DMS153 (cell line): ENCODE results near the gene COG2.

Source experiments
- DNase-seq: peaks from one replicate; lab custom pipeline; 2025; lab: John Stamatoyannopoulos, UW

COG2 gene

DNA sequence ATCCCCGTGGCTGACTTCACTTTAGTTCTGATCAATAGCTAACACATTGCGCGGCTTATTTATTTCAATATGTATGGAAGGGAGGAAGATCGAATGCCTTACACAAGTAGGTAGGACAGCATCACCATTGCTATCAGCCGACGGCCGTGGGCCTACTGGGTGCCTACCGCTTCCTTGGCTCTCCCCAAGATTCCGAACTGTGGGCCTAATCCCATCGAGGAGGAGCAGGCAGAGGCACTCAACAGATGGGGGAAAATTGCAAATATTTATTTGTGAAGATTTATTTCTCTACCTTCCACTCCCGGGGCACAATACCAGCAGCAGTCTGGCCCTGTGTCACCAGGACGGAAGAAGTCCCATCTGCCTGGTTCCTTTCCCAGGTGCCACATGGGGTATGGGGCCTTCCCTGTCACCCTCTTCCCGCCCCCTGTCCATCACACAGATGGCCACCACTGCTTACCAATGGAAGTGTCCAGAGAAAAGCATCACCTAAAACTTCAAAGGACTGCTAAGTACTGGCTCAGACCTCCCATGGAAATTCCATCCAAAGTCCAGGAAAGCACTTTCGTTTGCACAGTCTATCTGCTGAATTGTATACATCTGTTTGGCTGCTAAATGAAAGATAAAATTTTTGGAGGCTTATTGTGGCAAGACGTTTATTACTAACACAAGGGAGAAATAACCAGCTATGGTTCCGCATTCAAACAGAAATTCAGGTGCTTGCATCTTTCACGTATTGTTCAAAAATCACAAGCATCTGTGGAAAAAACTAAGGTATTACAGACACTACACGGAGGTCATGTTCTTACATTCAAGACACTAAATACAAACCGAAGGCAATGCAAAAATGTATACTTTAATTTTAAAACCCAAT, 59.9 kb downstream of the COG2 start:
- DNase-seq = no peak

GRCh38 chr1:230702934-230703678, 60.8 kb downstream of the COG2 start:
- no peak for DNase-seq

- no peak for DNase-seq
Measured at GRCh38 chr1:230703679-230704385, 61.6 kb downstream of the COG2 start.

- no peak for DNase-seq
Measured at GRCh38 chr1:230704830-230705229, 62.5 kb downstream of the COG2 start.

GRCh38 chr1:230705289-230706019, 63.2 kb downstream of the COG2 start:
- no peak for DNase-seq

DNA sequence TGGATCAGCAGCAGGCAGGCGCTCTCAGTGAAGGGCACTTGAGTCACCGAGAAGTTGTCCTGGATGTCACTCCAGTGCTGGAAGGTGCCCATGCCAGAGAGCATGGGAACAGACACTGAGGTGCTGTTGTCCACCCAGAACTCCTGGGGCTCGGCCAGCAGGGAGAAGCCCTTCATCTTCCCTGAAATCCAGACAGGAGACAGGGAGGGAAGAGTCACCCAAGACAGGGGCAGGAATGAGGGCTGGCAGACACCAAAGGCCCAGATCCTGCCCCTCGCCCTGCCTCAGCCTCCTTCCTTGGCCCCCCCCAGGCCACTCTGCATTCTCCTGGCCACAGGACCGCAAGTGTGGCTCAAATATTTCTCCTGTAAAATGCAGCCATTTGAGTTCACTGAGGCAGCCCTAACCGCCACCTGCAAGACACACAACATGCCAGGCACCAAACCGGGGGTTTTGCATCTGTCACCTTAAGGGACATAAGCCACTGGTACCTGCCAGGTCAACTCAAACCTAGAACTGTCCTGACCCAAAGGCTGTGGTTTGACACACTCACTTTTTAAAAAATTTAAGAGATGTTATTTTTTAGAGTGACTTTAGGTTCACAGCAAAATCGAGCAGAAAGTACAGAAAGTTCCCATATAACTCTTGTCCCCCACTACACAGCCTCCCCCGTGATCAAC, 63.9 kb downstream of the COG2 start:
- DNase-seq = no peak

DNA sequence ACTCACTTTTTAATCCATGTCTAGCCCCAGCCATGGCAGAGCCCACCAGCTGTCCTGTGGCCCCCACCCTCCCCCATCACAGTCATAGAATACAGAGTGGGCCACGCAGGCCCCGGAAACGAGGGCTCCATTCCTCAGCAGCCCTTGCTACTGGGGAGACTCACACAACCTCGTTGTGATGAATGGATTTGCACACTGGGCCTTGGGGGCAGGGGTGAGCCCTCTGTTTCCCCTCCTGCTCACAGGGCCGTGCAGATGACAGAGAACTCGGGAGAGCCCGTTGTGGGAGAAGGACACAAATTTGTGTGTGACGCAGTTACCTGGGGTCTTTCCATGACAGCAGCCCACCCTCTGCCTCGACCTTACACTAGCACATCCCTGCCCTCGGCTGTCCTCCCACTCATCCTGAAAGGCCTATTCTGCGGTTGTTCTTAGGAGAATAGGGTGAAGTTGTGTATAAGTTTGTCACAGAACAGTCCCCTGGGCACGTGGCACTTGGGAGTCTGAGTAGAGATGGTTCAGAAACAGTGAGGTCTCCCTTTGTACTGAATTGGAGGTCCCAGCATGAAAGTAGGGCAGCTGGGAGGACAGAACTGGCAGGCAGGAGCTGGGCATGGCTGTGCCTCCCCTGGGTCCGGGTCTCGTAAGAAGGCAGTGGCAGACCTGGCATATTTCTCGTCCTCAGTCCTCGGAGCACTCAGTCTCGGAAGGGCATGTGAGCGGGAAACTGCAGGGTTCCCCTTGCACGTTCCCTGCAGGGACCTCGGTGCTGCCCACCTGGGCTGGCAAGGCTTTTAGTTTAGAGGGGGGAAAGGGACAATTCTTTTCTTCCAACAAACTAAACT, 64.8 kb downstream of the COG2 start:
- no peak for DNase-seq

GRCh38 chr1:230707732-230708630, 65.7 kb downstream of the COG2 start:
- no peak for DNase-seq

GRCh38 chr1:230708631-230709580, 66.6 kb downstream of the COG2 start:
- no peak for DNase-seq

DNA sequence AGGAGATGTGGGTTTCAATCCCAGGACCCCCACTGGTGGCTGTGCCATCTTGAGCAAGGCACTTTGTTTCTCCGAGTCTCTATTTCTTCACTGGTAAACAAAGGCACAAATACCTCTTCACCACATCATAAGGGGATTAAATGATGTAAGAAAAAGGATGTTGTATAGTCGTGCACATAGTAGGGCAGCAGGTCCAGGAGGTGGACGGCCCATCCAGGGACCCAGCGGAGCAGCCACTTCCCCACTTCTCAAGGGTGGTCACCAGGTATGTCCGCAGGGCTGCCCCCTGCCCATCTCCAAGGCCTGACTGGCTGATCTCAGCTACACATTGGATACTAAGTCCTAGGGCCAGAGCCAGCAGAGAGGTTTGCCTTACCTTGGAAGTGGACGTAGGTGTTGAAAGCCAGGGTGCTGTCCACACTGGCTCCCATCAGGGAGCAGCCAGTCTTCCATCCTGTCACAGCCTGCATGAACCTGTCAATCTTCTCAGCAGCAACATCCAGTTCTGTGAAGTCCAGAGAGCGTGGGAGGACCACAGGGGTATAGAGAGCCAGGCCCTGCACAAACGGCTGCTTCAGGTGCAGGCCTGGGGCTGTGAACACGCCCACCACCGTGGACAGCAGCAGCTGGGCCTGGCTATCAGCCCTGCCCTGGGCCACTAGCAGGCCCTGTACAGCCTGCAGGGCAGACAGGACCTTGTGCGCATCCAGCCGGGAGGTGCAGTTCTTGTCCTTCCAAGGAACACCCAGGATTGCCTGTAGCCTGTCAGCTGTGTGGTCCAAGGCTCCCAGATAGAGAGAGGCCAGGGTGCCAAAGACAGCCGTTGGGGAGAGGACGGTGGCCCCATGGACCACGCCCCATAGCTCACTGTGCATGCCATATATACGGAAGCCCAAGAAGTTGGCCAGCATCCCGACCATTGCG, 67.6 kb downstream of the COG2 start:
- no peak for DNase-seq

DNA sequence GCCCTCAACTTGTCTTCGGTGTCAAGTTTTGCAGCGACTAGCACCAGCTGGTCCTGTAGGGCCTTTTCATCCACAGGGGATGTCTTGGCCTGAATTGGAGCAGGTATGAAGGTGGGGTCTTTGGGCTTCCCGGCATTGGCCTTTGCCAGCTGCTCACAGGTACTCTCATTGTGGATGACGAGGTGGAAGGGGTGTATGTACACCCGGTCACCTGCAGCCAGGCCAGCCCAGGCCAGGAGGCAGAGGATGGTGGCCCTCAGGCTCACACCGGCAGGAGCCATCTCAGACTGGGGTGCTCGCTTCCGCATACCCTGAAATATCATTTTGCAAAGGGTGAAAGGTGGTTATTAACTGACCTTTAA, 68.2 kb downstream of the COG2 start:
- no peak for DNase-seq

DNA sequence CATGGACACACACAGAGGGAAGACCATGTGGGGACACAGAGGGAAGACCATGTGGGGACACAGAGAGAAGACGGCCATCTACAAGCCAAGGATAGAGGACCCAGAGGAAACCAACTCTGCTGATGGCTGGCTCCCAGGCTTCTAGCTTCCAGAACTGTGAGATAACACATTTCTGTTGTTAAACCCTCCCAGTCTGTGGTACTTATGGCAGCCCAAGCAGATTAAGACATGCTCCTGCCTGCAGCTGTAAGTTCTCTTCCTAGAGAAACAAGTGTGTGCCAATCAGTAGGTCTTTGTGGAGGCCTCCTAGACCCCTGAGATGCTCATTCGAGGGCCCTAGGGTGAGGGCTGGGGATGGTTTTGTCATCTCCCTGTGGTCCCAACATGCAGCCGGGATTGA, 69.0 kb downstream of the COG2 start:
- DNase-seq = no peak

GRCh38 chr1:230712470-230712942, 70.2 kb downstream of the COG2 start:
- DNase-seq = no peak

- no peak for DNase-seq
Measured at GRCh38 chr1:230713138-230713537, 70.9 kb downstream of the COG2 start.

DNA sequence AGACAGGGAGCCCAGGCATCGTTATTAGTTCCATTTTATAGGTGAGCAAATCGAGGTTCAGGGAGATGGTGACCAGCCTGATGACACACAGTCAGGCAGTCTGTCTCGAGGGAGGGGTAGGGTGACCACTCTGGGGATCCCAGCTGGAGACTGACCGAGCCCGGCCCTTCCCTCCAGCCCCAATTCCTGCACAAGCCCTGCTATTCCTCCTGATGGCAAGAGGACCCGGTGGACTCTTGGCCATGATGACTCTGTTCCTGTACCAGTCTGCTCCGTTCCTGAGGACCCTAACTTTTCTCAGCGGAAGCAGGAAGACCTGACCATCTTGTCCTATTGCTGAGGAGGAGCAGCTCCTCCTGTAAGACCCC, 71.2 kb downstream of the COG2 start:
- DNase-seq = no peak

DNA sequence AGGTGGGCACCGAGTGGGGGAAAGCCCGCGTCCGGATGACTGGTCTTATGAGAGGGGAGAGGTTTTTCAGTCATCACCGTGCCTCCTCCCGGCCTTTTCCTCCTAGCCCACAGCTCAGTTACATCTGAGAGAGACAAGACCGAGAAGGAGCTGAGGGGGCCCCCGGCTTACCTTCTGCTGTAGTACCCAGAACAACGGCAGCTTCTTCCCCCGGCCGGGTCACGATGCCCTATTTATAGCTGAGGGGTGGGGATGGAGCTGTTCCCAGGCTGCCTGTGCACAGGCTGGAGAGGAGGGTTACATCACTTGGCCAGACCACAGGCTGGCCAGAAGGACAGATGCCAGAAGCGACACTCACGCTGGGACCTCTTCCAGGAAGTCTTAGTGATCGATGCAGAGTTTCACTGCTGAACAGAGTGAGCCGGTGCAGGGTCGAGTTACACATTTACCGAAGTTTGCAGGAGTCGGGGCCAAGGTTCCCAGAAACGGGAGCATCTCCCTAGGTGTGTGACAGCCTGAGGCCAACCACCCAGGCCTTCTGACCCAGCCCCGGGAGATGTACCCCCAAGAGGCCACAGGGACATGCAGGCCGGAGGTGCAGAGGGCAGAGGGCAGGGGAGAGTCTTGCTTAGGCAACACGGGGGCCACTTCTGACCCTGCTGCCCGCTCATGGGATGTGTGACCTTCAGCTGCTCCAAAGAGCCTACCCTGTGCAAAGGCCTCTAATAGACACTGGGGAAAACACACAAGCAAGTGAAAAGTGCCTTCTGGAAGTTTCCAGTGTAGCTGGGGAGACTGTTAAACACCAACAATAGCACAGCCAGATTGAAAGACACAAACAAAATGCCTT, 71.9 kb downstream of the COG2 start, which contains the start of gene AGT:
Gene AGT, minus strand, starts transcription at position 208 of the 850 bp plus-strand sequence. CDS start 3,299 bp downstream, outside the sequence.
- DNase-seq = no peak
